ENCODE data around the gene SFTPA2. TPM values are rescaled to one million over a fixed set of nuclear protein-coding genes. Genes with fewer than 3 reads are reported as not detected.
"Not testable (repeated sequence)": the region's sequence is repeated elsewhere in the genome, so short reads cannot be mapped to it uniquely, and the experiment has no call there.

Gene SFTPA2
- total RNA-seq, 2 experiments from 2014 or later = not detected

DNA sequence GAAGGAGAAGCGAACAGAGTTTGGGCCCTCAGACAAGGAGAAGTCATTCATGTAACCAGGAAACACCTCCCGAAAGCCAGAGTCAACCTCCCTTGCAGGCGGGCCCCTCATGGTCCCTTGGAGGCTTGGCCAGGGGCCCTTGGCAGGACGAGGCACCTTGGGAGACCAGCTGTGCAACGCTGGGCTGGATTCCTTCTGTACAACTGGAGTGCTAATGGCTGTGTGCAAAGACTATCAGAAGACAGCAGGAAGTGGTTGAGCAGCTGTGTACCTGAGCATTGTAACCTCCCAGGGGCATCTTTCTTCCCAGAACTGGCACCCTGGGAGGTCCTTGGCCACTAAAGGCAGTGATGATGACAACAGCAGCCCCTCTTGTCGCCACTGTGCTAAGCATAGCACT, 38.5 kb downstream of the SFTPA2 start:
- ATAC-seq = peak; percentile 47
- H3K4me3 Mint-ChIP-seq; DNase-seq; H3K36me3 Mint-ChIP-seq; H3K27ac Mint-ChIP-seq; H3K9me3 Mint-ChIP-seq (ENCODE audit: low read depth); CTCF ChIA-PET; H3K27me3 Mint-ChIP-seq: not testable (repeated sequence)
- H3K4me1 Mint-ChIP-seq = peaks cover 11% of the 10 kb centered on the region

DNA sequence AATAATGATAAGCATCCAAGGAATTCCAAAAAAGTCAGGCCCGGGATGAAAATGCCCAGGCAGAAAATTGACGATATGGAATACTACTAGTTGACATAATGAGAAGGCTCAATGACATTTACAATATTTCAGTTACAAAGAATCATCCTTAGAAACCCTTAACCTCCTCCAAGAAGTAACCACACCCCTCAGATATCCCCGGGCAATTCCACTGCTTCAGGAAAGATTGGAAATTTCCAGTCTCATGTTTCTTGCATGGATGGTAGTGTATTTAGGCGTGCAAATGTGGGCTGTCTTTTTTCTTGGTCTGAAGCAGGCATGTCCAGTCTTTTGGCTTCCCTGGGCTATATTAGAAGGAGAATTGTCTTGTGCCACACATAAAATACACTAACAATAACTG, 42.6 kb downstream of the SFTPA2 start:
- H3K27ac Mint-ChIP-seq; CTCF ChIA-PET; H3K9me3 Mint-ChIP-seq (ENCODE audit: low read depth); H3K4me1 Mint-ChIP-seq; H3K4me3 Mint-ChIP-seq; ATAC-seq; DNase-seq; H3K36me3 Mint-ChIP-seq: not testable (repeated sequence)
- peaks cover 19% of the 10 kb centered on the region for H3K27me3 Mint-ChIP-seq

DNA sequence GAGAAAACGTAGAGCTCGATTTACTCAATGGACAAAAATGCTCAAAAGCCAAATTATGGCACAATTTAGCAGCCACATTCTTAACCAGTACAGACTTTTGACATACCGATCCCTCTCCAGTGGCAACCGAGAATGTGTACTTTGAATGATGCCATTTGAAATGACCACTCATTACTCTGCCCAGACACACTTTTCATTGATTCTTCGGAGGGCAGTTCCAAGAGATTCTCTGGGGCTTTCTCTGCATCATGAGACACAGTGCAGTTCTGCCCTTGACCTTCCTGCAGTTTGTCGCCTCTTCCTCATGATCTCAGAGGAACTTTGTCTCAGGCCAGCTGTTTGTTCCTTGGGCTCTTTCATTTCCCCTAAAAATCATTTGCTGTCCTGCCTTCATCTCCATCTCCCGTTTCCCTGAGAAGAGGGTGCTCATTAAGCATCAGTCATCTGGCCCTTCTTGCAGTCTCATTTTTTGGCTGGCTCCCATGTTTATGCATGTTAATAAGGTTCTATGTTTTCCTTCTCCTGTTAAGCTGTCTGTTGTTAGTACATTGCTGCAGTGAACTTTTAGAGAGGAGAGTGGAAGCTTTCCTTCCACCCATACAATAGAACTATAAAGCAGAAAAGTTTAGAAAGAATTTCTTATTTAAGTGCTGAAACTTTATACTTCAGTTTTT, 43.5 kb downstream of the SFTPA2 start:
- DNase-seq; H3K4me3 Mint-ChIP-seq; ATAC-seq; CTCF ChIA-PET; H3K36me3 Mint-ChIP-seq; H3K27ac Mint-ChIP-seq; H3K9me3 Mint-ChIP-seq (ENCODE audit: low read depth); H3K4me1 Mint-ChIP-seq: not testable (repeated sequence)
- peaks cover 22% of the 10 kb centered on the region for H3K27me3 Mint-ChIP-seq

DNA sequence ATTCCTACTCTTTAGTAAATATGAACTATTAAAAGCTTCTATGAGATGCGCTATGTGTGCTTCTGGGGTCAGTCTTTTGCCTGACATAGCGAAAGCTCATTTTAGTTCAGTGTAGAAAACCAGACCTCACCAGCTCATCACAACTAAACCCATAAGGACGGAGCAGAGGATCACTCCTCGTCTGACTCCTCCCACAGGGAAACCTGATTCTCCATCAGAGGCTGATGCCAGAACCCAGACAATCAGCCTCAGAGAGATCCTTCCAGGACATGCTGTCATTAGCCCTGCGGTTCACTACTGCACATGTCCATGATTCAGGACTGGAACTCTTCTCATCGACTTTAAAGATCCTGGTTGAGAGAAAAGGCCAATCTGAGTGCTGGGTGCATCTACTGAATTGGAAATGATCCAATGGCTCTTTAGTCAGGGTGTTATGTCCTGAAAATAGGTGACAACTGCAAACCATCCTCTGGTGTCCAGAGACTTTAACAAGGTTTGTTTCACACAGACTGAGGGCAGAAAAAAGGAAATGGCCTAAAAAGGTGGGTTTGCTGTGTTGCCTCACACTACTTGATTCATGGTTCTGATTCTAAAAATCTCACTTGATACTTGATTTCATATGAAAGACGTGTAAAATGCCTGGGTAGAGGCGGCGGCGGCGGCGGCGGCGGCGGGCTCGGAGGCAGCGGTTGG, 48.2 kb downstream of the SFTPA2 start, which contains the start of gene EIF5AL1:
Gene EIF5AL1 (plus strand): TSS at position 643 of the 693 bp plus-strand sequence. CDS start 117 bp downstream, outside the sequence.
- DNase-seq; H3K9me3 Mint-ChIP-seq (ENCODE audit: low read depth); H3K27ac Mint-ChIP-seq; ATAC-seq; CTCF ChIA-PET; H3K4me1 Mint-ChIP-seq; H3K36me3 Mint-ChIP-seq; H3K4me3 Mint-ChIP-seq: not testable (repeated sequence)
- H3K27me3 Mint-ChIP-seq = peaks cover 40% of the 10 kb centered on the region

DNA sequence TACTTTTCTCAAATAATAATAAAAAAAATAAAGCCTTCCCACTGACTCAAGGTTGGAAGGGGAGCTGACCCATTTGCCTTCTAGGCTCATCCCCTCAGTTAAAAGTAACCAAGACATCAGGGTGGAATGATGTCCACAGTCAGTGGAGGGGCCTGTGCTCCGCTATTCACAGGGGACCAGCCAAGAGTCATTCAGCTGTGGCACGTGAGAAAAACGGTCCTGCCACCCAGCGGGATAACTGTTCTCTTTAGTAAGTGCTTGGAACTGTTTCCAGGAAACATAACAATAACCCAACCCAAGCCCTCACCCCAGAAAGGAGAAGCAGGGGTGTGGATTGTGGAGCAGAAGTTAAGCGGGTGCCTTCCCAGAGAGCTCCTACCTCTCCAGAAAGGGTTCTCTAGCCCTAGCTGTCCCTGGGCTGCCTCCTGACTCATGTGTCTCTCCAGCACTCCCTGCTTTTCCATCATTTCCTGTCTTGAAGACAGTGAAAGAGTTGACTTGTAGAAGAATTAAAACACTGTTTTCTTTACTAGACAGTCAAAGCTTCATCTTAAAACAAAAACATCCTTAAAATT, 50.2 kb downstream of the SFTPA2 start:
- DNase-seq; H3K9me3 Mint-ChIP-seq (ENCODE audit: low read depth); ATAC-seq; CTCF ChIA-PET; H3K27ac Mint-ChIP-seq; H3K4me3 Mint-ChIP-seq; H3K36me3 Mint-ChIP-seq: not testable (repeated sequence)
- peaks cover 24% of the 10 kb centered on the region for H3K4me1 Mint-ChIP-seq
- peaks cover 36% of the 10 kb centered on the region for H3K27me3 Mint-ChIP-seq

DNA sequence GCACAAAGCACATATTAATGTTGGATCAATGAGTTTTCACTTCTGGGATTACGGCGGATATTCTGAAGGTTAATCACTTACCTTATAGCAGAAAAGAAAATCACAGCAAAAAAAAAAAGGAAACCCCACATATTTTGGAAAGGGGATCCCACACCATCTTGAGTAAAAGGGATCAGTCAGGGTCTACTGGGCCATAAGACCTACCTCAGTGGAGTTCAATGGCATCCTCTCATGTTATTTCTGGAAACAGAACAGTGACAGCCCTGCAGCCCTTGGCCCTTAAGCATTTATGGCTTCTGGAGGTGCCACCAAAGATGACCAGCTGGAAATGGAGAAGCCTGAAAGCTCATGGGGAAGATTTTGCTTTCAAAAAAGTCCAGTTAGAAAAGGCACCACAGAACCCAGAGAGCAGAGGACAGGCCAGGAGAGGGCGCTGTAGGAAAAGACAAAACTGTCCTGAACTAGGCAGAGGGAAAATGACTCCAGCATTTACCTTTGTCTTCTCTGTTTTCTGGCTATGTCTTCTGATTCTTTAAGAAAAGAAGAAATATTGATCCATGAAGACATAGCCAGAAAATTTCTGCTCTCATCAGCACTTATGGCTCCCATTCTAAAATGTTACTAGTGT, 50.8 kb downstream of the SFTPA2 start:
- DNase-seq; H3K9me3 Mint-ChIP-seq (ENCODE audit: low read depth); H3K4me3 Mint-ChIP-seq; H3K36me3 Mint-ChIP-seq; CTCF ChIA-PET; H3K27ac Mint-ChIP-seq: not testable (repeated sequence)
- peaks cover 34% of the 10 kb centered on the region for H3K27me3 Mint-ChIP-seq
- H3K4me1 Mint-ChIP-seq = peaks cover 24% of the 10 kb centered on the region
- ATAC-seq = peak; percentile 41

DNA sequence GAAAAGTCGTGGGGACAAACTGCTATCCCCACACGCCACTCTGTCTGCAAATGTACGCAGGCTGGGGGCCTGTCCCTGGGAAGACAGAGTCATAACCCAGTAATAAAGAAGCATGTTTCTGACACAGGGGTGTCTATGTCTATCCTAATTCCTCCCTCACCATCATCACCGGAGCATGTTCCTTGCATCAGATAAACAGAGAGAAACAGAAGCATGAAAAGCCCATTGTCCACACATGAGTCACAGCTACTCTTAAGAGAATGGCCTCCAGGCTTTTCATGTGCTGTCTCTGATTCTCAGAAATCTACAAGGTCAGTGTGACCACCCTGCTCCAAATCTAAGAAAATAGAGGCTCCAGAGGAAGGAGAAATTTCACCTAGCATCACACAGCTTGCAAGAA, 52.0 kb downstream of the SFTPA2 start:
- H3K9me3 Mint-ChIP-seq (ENCODE audit: low read depth); ATAC-seq; H3K27ac Mint-ChIP-seq; H3K4me3 Mint-ChIP-seq; H3K36me3 Mint-ChIP-seq; CTCF ChIA-PET; DNase-seq: not testable (repeated sequence)
- H3K4me1 Mint-ChIP-seq = peaks cover 28% of the 10 kb centered on the region
- H3K27me3 Mint-ChIP-seq = peaks cover 35% of the 10 kb centered on the region

DNA sequence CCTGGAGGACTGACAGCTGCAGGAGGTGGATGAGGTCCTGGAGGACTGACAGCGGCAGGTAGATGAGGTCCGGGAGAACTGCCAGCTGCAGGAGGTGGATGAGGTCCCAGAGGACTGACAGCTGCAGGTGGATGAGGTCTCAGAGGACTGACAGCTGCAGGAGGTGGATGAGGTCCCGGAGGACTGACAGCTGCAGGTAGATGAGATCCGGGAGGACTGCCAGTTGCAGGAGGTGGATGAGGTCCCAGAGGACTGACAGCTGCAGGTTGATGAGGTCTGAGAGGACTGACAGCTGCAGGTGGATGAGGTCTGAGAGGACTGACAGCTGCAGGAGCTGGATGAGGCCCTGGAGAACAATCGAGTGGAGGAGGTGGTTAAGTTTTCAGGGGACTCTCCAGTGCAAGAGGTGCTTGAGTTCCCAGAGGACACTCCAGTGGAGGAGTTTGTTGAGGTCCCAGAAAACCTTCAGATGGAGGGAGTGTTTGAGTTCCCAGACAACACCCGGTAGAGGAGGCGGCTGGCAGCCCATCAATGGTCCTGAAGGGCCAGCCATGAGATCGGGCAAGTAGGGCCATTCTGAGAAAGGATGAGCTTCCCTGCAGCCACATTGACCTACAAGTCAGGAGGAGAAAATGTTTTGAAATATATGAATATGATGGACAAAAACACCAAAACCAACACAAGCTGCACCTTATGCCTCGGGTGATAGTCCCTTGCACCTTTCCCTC, 52.6 kb downstream of the SFTPA2 start:
- H3K27me3 Mint-ChIP-seq = peaks cover 42% of the 10 kb centered on the region
- ATAC-seq = no peak
- no peaks in the 10 kb centered on the region for H3K9me3 Mint-ChIP-seq (ENCODE audit: low read depth)
- H3K4me1 Mint-ChIP-seq = peaks cover 33% of the 10 kb centered on the region
- no peak for DNase-seq
- CTCF ChIA-PET = interaction anchor here (2.1 kb wide), 1 partner anchor 133 kb away, joined by 7 read pairs; no protein-coding TSS in a partner anchor
- no peak overlapping the region for H3K27ac Mint-ChIP-seq
- no peaks in the 10 kb centered on the region for H3K36me3 Mint-ChIP-seq
- H3K4me3 Mint-ChIP-seq = no peak overlapping the region

Other genes with a start within 250 kb of the SFTPA2 start
- 100 to 1,000 TPM; 119 to 144 TPM for gene PPIF, start 212.9 kb downstream of the SFTPA2 start, total RNA-seq
- 1 to 10 TPM; 2.4 to 3.1 TPM for gene ZCCHC24, start 114.8 kb downstream of the SFTPA2 start, total RNA-seq
- gene EIF5AL1, start 47.9 kb downstream of the SFTPA2 start, total RNA-seq = 1 to 10 TPM; 1.1 to 1.8 TPM
- not detected for gene SFTPA1, start 50.5 kb upstream of the SFTPA2 start, total RNA-seq
- 1 to 10 TPM; 1.3 to 2.0 TPM for gene NUTM2B, start 142.8 kb upstream of the SFTPA2 start, total RNA-seq

Measured in activated CD8-positive, alpha-beta memory T cell treated with anti-CD3 and anti-CD28 coated beads, Interleukin-2, amount 10 ng/mL, durations not matched to agents 7 days and 5 days (primary cell).